ENCODE results near the gene C10orf67.

The C10orf67 gene

GRCh38 chr10:23197416-23197861, 147.2 kb downstream of the C10orf67 start:
- DNase-seq, result no peak
- Histone ChIP-seq H3K27me3 (peaks cover 96% of the 10 kb centered on the region), H3K9me3 (no peaks in the 10 kb centered on the region)

DNA sequence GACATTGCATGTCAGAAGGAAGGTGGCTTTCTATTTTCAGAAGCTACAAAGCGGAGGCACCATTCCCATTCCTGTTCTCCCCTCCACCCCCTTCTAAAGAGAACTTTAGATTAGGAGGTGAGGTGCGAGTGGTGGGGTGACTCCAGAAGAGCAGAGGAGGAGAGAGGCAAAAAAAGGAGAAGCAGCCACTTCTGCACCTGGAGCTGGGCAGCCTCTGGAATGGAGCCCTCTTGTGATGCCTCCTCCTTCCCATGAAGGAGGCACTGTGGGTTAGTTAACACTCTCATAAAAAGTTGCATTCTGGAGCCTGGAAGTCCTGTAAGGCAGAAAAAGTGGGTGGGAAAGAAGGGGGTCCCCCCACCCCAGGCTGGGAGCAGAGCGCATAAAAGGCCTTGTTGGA, 147.7 kb downstream of the C10orf67 start:
- DNase-seq, result no peak
- TF ChIP-seq, protein P1, sequence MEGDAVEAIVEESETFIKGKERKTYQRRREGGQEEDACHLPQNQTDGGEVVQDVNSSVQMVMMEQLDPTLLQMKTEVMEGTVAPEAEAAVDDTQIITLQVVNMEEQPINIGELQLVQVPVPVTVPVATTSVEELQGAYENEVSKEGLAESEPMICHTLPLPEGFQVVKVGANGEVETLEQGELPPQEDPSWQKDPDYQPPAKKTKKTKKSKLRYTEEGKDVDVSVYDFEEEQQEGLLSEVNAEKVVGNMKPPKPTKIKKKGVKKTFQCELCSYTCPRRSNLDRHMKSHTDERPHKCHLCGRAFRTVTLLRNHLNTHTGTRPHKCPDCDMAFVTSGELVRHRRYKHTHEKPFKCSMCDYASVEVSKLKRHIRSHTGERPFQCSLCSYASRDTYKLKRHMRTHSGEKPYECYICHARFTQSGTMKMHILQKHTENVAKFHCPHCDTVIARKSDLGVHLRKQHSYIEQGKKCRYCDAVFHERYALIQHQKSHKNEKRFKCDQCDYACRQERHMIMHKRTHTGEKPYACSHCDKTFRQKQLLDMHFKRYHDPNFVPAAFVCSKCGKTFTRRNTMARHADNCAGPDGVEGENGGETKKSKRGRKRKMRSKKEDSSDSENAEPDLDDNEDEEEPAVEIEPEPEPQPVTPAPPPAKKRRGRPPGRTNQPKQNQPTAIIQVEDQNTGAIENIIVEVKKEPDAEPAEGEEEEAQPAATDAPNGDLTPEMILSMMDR (IDR thresholded peaks at IDR 0.05; ENCODE audit: low read depth, low read length), result no peak
- Histone ChIP-seq H3K4me3 (ENCODE audit: low read depth, low read length) (no peak overlapping the region), H3K4me1 (no peaks in the 10 kb centered on the region), H3K36me3 (no peaks in the 10 kb centered on the region), H3K9me3 (no peaks in the 10 kb centered on the region), H3K27me3 (peaks cover 97% of the 10 kb centered on the region)

More at GRCh38 chr10:23197416-23197861, 147.2 kb downstream of the C10orf67 start:
- Histone ChIP-seq H3K36me3 (no peaks in the 10 kb centered on the region), H3K4me1 (no peaks in the 10 kb centered on the region), H3K4me3 (ENCODE audit: low read depth, low read length) (no peak overlapping the region)
- TF ChIP-seq, protein P1 (IDR thresholded peaks at IDR 0.05; ENCODE audit: low read depth, low read length), result no peak

DNA sequence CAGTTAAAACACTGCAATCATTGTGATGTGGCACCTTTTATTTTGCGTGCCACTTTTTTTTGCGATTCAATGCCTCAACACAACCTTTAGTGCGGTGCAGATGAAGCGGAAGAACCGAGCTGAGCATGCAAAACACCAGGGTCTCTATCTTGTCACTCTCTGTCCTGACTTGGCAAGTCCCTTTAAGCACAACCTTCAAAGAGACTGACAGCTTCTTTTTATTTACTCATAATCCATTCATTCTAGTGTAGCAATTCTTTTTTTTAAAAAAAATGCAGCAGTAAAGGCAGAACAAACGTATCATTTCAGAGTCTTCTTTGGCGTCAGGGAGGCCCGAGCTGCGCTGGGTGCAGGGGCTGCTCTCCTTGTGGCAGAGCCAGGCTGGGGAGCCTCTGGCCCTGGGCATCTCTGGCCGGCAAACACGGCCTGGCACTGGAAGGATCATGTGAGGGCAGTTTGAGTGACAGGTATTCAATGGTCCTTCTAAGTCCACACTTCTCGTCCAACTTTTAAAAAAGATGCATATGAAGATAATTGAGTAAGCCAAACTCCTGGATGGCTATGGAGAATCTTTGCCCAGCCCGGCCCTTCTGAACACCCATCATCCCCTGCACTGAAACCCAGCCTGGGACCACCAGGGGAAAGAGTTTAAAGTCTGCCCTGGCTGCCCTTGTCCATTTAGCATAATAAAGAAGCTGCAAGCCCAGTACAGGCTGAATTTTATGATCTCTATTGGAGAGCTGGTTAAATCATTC, 148.6 kb downstream of the C10orf67 start:
- Histone ChIP-seq H3K4me3 (ENCODE audit: low read depth, low read length) (no peak overlapping the region), H3K4me1 (no peaks in the 10 kb centered on the region), H3K9me3 (no peaks in the 10 kb centered on the region), H3K27me3 (peaks cover 97% of the 10 kb centered on the region), H3K36me3 (no peaks in the 10 kb centered on the region)
- DNase-seq, result no peak
- TF ChIP-seq, protein P1 (IDR thresholded peaks at IDR 0.05; ENCODE audit: low read depth, low read length), result no peak

- no peaks in the 10 kb centered on the region for H3K9me3 ChIP-seq
- TF ChIP-seq, protein P1 (IDR thresholded peaks at IDR 0.05; ENCODE audit: low read depth, low read length), result no peak
- no peak overlapping the region for H3K4me3 ChIP-seq (ENCODE audit: low read depth, low read length)
- no peaks in the 10 kb centered on the region for H3K36me3 ChIP-seq
- peaks cover 98% of the 10 kb centered on the region for H3K27me3 ChIP-seq
- no peak for DNase-seq
- H3K4me1 ChIP-seq, result no peaks in the 10 kb centered on the region
Observed at GRCh38 chr10:23194966-23195845, 149.4 kb downstream of the C10orf67 start.

- TF ChIP-seq, protein P1 (IDR thresholded peaks at IDR 0.05; ENCODE audit: low read depth, low read length), result no peak
- H3K27me3 ChIP-seq, result peaks cover 96% of the 10 kb centered on the region
- H3K9me3 ChIP-seq, result no peaks in the 10 kb centered on the region
- DNase-seq, result no peak
- no peak overlapping the region for H3K4me3 ChIP-seq (ENCODE audit: low read depth, low read length)
- H3K4me1 ChIP-seq, result no peaks in the 10 kb centered on the region
- no peaks in the 10 kb centered on the region for H3K36me3 ChIP-seq
Observed at GRCh38 chr10:23194471-23194965, 150.1 kb downstream of the C10orf67 start.

Data from BE2C (cell line).